Fibroblast of lung (primary cell): ENCODE results near the gene FOXF2.

Source experiments
- EZH2 ChIP-seq: IDR thresholded peaks from 2 replicates; pipeline ENCODE4 v1.5.1; 2012; ENCODE audit warnings: low read length, control low read depth, mild to moderate bottlenecking; ENCODE audit errors: missing control alignments
- TF ChIP-seq, protein P1 (sequence below), 2 donors: IDR thresholded peaks in 1 of 2; conservative IDR thresholded peaks in 1 of 2; 1 replicate in 1 of 2; 2 replicates in 1 of 2; pipeline ENCODE4 v1.5.1; 2011 to 2012; ENCODE audit warnings: low read length in 2 of 2, control low read depth in 1 of 2, inconsistent platforms in 1 of 2, low read depth in 1 of 2, mild to moderate bottlenecking in 1 of 2

DNA sequence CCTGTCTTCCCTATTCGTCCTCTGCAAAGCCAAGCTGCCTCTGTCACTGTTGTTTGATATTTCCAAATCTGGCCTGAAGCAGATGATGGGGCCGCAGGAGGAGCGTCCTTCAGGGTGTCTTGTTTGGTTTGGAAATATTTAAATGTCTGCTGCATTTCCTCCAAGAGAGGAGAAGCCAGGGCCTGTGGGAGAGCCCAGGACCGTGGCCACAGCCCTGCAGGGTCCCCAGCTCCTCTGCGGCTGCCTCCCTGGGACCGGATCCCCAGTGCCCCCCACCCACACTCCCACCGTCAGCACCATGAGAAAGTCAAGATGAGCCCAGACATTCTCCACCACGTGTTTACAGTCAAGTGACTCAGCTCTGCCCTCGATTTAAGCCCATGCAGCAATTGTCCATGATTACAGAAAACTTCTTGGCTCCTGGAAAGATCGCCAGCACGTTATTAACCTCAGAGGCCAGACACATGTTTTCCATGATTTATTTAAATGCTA is 18.2 kb downstream of the FOXF2 start:
- TF ChIP-seq, protein P1, sequence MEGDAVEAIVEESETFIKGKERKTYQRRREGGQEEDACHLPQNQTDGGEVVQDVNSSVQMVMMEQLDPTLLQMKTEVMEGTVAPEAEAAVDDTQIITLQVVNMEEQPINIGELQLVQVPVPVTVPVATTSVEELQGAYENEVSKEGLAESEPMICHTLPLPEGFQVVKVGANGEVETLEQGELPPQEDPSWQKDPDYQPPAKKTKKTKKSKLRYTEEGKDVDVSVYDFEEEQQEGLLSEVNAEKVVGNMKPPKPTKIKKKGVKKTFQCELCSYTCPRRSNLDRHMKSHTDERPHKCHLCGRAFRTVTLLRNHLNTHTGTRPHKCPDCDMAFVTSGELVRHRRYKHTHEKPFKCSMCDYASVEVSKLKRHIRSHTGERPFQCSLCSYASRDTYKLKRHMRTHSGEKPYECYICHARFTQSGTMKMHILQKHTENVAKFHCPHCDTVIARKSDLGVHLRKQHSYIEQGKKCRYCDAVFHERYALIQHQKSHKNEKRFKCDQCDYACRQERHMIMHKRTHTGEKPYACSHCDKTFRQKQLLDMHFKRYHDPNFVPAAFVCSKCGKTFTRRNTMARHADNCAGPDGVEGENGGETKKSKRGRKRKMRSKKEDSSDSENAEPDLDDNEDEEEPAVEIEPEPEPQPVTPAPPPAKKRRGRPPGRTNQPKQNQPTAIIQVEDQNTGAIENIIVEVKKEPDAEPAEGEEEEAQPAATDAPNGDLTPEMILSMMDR (conservative IDR thresholded peaks at IDR 0.05 in 1 of 2, IDR thresholded peaks at IDR 0.05 in 1 of 2; ENCODE audit: low read depth in 1 of 2, low read length in 2 of 2), result no peak
- TF ChIP-seq EZH2, result no peak
